ENCODE results near the gene PCSK4.

Gene PCSK4

DNA sequence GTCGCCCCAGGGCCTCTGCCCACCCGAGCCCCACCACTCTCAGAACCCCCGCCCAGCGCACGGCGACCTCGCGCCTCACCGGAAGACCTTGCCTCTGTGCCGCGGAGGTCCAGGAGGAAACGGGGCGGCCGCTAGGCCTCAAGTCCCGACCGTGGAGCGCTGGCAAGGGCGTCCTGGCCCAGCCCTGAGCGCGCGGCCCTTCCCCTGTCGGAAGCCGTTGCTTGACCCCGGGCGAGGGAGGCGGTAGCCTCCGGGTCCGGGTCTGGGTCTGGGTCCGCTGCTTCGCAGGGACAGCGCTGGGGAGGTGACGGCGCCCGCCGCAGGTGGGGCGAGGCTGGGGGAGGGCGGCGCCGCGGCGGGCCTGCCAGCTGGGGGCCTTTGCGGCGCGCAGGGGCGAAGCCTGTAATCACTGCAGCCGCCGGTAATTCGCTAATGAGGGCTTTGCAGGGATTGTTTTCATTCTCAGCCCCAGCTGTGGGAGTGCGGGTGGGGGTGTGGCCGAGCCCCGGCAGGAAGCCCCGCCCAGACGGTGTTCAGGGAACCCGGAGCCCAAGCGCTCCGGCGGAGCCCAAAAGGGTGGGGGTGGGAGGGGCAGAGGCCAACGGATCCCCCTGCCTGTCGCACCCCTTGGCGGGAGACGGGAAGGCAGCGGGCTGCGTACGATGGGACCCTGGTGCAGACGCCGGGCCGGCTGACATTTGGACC, 19.7 kb downstream of the PCSK4 start:
- DNase-seq (ENCODE audit: low spot score): peak; percentile 95

DNA sequence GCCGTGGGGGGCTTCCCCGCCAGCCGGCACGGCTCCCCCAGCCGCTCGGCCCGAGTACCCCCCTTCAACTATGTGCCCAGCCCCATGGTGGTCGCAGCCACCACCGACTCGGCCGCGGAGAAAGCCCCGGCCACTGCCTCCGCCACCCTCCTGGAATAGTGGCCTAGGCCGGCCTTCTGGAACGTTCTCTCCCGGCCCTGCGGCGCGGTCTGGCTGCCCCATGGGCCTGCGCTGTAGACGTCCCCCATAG, 20.2 kb downstream of the PCSK4 start:
- DNase-seq (ENCODE audit: low spot score): no peak

DNA sequence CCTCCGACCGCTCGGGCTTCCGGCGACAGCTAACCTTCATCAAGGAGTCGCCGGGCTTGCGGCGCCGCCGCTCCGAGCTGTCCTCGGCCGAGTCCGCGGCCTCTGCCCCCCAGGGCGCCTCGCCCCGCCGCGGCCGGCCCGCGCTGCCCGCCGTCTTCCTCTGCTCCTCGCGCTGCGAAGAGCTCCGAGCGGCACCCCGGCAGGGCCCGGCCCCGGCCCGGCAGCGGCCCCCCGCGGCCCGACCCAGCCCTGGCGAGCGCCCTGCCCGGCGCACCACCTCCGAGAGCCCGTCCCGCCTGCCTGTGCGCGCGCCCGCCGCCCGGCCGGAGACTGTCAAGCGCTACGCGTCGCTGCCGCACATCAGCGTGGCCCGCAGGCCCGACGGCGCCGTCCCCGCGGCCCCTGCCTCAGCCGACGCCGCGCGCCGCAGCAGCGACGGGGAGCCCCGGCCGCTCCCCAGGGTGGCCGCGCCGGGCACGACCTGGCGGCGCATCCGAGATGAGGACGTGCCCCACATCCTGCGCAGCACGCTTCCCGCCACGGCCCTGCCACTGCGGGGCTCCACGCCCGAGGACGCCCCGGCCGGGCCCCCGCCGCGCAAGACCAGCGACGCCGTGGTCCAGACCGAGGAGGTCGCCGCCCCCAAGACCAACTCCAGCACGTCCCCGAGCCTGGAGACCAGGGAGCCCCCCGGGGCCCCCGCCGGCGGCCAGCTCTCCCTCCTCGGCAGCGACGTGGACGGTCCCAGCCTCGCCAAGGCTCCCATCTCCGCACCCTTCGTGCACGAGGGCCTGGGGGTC, 20.7 kb downstream of the PCSK4 start:
- peak; percentile 90 for DNase-seq (ENCODE audit: low spot score)

GRCh38 chr19:1468821-1469254, 21.3 kb downstream of the PCSK4 start:
- peak; percentile 94 for DNase-seq (ENCODE audit: low spot score)

DNA sequence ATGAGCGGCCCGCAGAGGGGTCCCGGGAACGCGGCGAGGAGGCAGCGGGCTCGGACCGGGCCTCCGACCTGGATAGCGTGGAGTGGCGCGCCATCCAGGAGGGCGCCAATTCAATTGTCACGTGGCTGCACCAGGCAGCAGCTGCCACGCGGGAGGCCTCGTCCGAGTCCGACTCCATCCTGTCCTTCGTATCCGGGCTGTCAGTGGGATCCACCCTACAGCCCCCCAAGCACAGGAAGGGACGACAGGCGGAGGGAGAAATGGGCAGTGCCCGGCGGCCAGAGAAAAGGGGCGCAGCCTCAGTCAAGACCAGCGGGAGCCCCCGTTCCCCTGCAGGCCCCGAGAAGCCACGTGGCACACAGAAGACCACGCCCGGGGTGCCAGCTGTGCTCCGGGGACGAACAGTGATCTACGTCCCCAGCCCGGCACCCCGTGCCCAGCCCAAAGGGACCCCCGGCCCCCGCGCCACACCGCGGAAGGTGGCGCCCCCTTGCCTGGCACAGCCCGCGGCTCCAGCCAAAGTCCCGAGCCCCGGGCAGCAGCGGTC, 21.8 kb downstream of the PCSK4 start:
- DNase-seq (ENCODE audit: low spot score): no peak

DNA sequence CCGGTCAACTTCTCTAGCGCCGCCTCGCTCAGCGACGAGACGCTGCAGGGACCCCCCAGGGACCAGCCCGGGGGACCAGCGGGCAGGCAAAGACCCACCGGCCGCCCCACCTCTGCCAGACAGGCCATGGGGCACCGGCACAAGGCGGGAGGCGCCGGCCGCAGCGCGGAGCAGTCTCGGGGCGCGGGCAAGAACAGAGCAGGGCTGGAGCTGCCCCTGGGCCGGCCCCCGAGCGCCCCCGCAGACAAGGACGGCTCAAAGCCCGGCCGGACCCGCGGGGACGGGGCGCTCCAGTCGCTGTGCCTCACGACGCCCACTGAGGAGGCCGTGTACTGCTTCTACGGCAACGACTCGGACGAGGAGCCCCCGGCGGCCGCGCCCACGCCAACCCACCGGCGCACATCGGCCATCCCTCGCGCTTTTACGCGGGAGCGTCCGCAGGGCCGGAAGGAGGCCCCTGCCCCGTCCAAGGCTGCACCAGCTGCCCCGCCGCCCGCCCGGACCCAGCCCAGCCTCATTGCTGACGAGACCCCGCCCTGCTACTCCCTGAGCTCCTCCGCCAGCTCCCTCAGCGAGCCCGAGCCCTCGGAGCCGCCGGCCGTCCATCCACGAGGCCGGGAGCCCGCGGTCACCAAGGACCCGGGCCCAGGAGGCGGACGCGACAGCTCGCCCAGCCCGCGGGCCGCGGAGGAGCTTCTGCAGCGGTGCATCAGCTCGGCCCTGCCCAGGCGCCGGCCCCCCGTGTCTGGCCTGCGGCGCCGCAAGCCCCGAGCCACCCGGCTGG, 22.5 kb downstream of the PCSK4 start:
- DNase-seq (ENCODE audit: low spot score): no peak

GRCh38 chr19:1467215-1467489, 23.0 kb downstream of the PCSK4 start:
- no peak for DNase-seq (ENCODE audit: low spot score)

- DNase-seq (ENCODE audit: low spot score): no peak
Measured at GRCh38 chr19:1466461-1467214, 23.5 kb downstream of the PCSK4 start.

DNA sequence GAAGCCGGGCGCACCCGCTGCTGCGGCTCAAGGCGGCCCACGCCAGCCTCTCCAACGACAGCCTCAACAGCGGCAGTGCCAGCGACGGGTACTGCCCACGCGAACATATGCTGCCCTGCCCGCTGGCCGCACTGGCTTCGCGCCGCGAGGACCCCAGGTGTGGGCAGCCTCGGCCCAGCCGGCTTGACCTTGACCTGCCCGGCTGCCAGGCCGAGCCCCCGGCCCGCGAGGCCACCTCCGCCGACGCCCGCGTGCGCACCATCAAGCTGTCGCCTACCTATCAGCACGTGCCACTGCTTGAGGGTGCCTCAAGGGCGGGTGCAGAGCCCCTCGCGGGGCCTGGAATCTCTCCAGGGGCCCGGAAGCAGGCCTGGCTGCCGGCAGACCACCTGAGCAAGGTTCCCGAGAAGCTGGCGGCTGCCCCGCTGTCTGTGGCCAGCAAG, 24.1 kb downstream of the PCSK4 start:
- DNase-seq (ENCODE audit: low spot score): no peak

- peak; percentile 90 for DNase-seq (ENCODE audit: low spot score)
Measured at GRCh38 chr19:1465191-1466016, 24.7 kb downstream of the PCSK4 start.

- no peak for DNase-seq (ENCODE audit: low spot score)
Measured at GRCh38 chr19:1461862-1462261, 28.3 kb downstream of the PCSK4 start.

- no peak for DNase-seq (ENCODE audit: low spot score)
Measured at GRCh38 chr19:1460033-1460995, 29.8 kb downstream of the PCSK4 start.

DNA sequence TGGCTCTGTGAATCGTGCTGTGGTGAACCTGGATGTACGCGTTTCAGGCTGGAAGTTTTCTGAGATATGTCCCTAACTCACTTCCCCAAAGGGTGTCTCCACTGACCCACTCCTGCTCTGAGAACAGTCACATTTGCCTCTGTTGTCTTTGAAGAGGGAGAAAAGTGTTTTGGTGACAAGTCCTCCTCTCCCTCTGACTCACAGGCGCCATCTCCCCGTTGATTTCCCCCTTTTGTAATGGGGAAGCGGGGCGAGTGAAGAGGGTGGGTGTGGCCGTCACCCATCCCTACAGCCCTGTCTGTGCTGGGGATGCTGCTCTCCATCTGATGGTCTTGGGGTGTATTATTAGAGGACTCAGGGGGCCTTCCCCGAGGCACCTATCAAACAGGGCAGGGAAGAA, 30.7 kb downstream of the PCSK4 start:
- no peak for DNase-seq (ENCODE audit: low spot score)

- DNase-seq (ENCODE audit: low spot score): no peak
Measured at GRCh38 chr19:1457892-1458291, 32.3 kb downstream of the PCSK4 start.

GRCh38 chr19:1457031-1457739, 33.0 kb downstream of the PCSK4 start:
- DNase-seq (ENCODE audit: low spot score): no peak

GRCh38 chr19:1456121-1456900, 33.8 kb downstream of the PCSK4 start:
- DNase-seq (ENCODE audit: low spot score): no peak

DNA sequence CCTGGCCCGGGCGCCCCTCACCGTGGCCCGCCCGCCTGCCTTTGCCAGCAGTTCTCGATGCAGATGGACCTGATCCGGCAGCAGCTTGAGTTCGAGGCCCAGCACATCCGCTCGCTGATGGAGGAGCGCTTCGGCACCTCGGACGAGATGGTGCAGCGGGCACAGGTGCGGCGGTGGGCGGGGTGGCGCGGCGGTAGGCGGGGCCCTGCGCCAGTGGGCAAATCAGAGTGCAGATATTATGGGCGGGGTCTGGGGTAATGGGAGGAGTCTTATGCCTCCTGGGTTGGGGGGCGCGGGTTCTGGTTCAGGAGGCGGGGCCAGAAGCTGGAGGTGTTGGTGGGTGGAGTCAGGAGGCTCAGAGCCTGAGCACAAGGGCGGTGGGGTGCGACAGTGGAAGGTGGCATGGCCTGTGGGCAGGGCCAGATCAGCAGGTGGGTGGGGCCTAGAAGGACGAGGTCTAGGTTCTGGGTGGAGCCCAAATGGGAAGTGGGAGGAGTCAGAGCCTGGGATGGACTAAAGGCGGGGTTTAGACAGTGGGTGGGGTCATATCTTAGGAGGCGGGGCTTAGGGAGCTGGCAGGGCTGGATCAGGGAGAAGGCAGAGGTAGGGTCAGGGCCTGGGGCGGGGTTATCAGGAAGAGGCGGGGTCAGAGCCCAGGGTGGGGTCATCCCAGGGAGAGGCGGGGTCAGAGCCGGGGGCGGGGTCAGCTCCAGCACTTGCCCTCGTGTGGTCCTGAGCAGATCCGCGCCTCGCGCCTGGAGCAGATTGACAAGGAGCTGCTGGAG, 34.6 kb downstream of the PCSK4 start:
- DNase-seq (ENCODE audit: low spot score): peak; percentile 77

DNA sequence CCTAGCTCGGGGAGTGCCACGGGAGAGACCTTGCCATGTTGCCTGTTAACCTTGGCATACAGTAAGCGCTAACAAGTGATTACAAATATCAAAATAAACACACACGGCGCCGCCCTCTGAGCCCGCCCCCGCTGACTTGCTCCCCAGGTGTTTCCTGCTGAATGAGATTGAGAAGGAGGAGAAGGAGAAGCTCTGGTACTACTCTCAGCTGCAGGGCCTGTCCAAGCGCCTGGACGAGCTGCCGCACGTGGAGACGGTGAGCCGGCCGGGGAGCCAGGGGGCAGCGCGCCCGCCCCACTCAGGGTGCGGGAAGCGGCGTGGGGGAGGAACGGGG, 35.2 kb downstream of the PCSK4 start:
- no peak for DNase-seq (ENCODE audit: low spot score)

Data from HuH-7.5 (cell line).